NCI-H1436 (cell line): Measurements from ENCODE around the gene SLC2A1.
A peak's percentile ranks its signal among the peaks of the same experiment; 100 is the strongest.

Source experiments
- DNase-seq: peaks from one replicate; lab custom pipeline; 2025; lab: John Stamatoyannopoulos, UW

Gene SLC2A1

GRCh38 chr1:42979896-42980800 is 21.5 kb upstream of the SLC2A1 start:
- no peak for DNase-seq

- no peak for DNase-seq
Observed at GRCh38 chr1:42979036-42979430, 20.4 kb upstream of the SLC2A1 start.

- DNase-seq = no peak
Observed at GRCh38 chr1:42978317-42979035, 19.8 kb upstream of the SLC2A1 start.

GRCh38 chr1:42977653-42978052 is 19.0 kb upstream of the SLC2A1 start:
- no peak for DNase-seq

- no peak for DNase-seq
Observed at GRCh38 chr1:42975561-42976225, 17.0 kb upstream of the SLC2A1 start.

- no peak for DNase-seq
Observed at GRCh38 chr1:42974767-42975437, 16.2 kb upstream of the SLC2A1 start.

GRCh38 chr1:42973799-42974198 is 15.1 kb upstream of the SLC2A1 start:
- DNase-seq = no peak

- no peak for DNase-seq
Observed at GRCh38 chr1:42973286-42973685, 14.6 kb upstream of the SLC2A1 start.

GRCh38 chr1:42971841-42972291 is 13.2 kb upstream of the SLC2A1 start:
- no peak for DNase-seq

- no peak for DNase-seq
Observed at GRCh38 chr1:42970143-42970542, 11.5 kb upstream of the SLC2A1 start.

GRCh38 chr1:42968654-42969053 is 10.0 kb upstream of the SLC2A1 start:
- DNase-seq = no peak

- DNase-seq = peak; percentile 76
Observed at GRCh38 chr1:42966688-42967612, 8.3 kb upstream of the SLC2A1 start.

- no peak for DNase-seq
Observed at GRCh38 chr1:42965378-42965777, 6.7 kb upstream of the SLC2A1 start.

- no peak for DNase-seq
Observed at GRCh38 chr1:42964044-42964812, 5.6 kb upstream of the SLC2A1 start.

- DNase-seq = no peak
Observed at GRCh38 chr1:42963378-42964043, 4.8 kb upstream of the SLC2A1 start.

- DNase-seq = peak; percentile 53
Observed at GRCh38 chr1:42962641-42963377, 4.1 kb upstream of the SLC2A1 start.

GRCh38 chr1:42961312-42962091 is 2.8 kb upstream of the SLC2A1 start:
- DNase-seq = no peak
